Mesendoderm (in vitro differentiated cells): ENCODE results near the gene TPO.

Experiments
- DNase-seq: peaks from one replicate; pipeline ENCODE4 v3.0.0; 2013
- H2AK5ac ChIP-seq: 2 replicates; pipeline ENCODE4 v1.6.1; 2013; ENCODE audit warnings: low read length, inconsistent platforms
- H2BK120ac ChIP-seq: 2 replicates; pipeline ENCODE4 v1.6.1; 2013; ENCODE audit warnings: low read depth, mild to moderate bottlenecking, low read length, moderate library complexity, mixed read lengths
- H2BK15ac ChIP-seq: replicated peaks from 2 replicates; pipeline ENCODE4 v1.6.1; 2013; ENCODE audit warnings: low read depth, mild to moderate bottlenecking, moderate library complexity
- H2BK5ac ChIP-seq: 2 replicates; pipeline ENCODE4 v1.6.1; 2013; ENCODE audit warnings: low read length, inconsistent platforms
- H3K18ac ChIP-seq: 2 replicates; pipeline ENCODE4 v1.6.1; 2013; ENCODE audit warnings: mild to moderate bottlenecking, low read length, mixed read lengths
- H3K23ac ChIP-seq: one replicate; pipeline ENCODE4 v1.6.1; 2013; ENCODE audit warnings: low read length
- H3K27ac ChIP-seq: 2 replicates; pipeline ENCODE4 v1.5.1; 2013; ENCODE audit warnings: low read depth, mild to moderate bottlenecking, inconsistent platforms, low read length, moderate library complexity
- H3K27me3 ChIP-seq: 2 replicates; pipeline ENCODE4 v1.6.1; 2013; ENCODE audit warnings: low read length, control low read depth, mild to moderate bottlenecking, inconsistent platforms; ENCODE audit not compliant: insufficient read depth, poor library complexity
- H3K36me3 ChIP-seq: 2 replicates; pipeline ENCODE4 v1.6.1; 2013; ENCODE audit warnings: low read length, inconsistent platforms; ENCODE audit not compliant: control insufficient read depth, insufficient read depth
- H3K4ac ChIP-seq: one replicate; pipeline ENCODE4 v1.6.1; 2013; ENCODE audit warnings: low read depth, mild to moderate bottlenecking, low read length, moderate library complexity
- H3K4me1 ChIP-seq: 2 replicates; pipeline ENCODE4 v1.6.1; 2013; ENCODE audit warnings: low read depth, low read length, inconsistent platforms; ENCODE audit not compliant: control insufficient read depth
- H3K4me2 ChIP-seq: 2 replicates; pipeline ENCODE4 v1.6.1; 2013; ENCODE audit warnings: low read length
- H3K4me3 ChIP-seq: 2 replicates; pipeline ENCODE4 v1.5.1; 2013; ENCODE audit warnings: mild to moderate bottlenecking, low read length
- H3K56ac ChIP-seq: one replicate; pipeline ENCODE4 v1.6.1; 2013; ENCODE audit warnings: low read length
- H3K79me1 ChIP-seq: 2 replicates; pipeline ENCODE4 v1.6.1; 2013; ENCODE audit warnings: low read length, inconsistent platforms
- H3K79me2 ChIP-seq: 2 replicates; pipeline ENCODE4 v1.6.1; 2013; ENCODE audit warnings: mild to moderate bottlenecking, low read length; ENCODE audit not compliant: control insufficient read depth, insufficient read depth
- H3K9ac ChIP-seq: 2 replicates; pipeline ENCODE4 v1.6.1; 2013; ENCODE audit warnings: low read length, inconsistent platforms
- H4K5ac ChIP-seq: one replicate; pipeline ENCODE4 v1.6.1; 2013; ENCODE audit warnings: low read length
- H4K8ac ChIP-seq: one replicate; pipeline ENCODE4 v1.6.1; 2013; ENCODE audit warnings: low read depth, mild to moderate bottlenecking, control low read depth, low read length, moderate library complexity
- WGBS: extraction: QIAGEN DNeasy Blood & Tissue Kit; methylation state at CpG from one replicate; pipeline ENCODE4 v1.1.7; 2013; ENCODE audit warnings: low lambda C conversion rate, missing lambda C conversion rate; ENCODE audit not compliant: insufficient coverage; ENCODE audit errors: extremely low coverage; 5-methylcytosine and 5-hydroxymethylcytosine counted together

TPO gene

GRCh38 chr2:1553671-1554295 lies 140.5 kb downstream of the TPO start:
- no peak overlapping the region for H2AK5ac ChIP-seq
- no peak overlapping the region for H2BK120ac ChIP-seq
- no peak overlapping the region for H3K27ac ChIP-seq
- peak; percentile 90 for DNase-seq
- H3K9ac ChIP-seq = no peak overlapping the region
- no peaks in the 10 kb centered on the region for H3K27me3 ChIP-seq
- H3K18ac ChIP-seq = no peak overlapping the region
- H3K4me1 ChIP-seq = no peaks in the 10 kb centered on the region
- no peak overlapping the region for H3K4me2 ChIP-seq
- no peak overlapping the region for H4K8ac ChIP-seq
- H4K5ac ChIP-seq = no peak overlapping the region
- H2BK5ac ChIP-seq = no peak overlapping the region
- no peaks in the 10 kb centered on the region for H3K36me3 ChIP-seq
- H3K4ac ChIP-seq = no peak overlapping the region
- no peak overlapping the region for H2BK15ac ChIP-seq
- H3K79me2 ChIP-seq = no peaks in the 10 kb centered on the region
- H3K23ac ChIP-seq = no peak overlapping the region
- H3K56ac ChIP-seq = no peak overlapping the region
- H3K4me3 ChIP-seq = no peak overlapping the region
- no peaks in the 10 kb centered on the region for H3K79me1 ChIP-seq
- WGBS = no CpG with 5 or more reads among the region's 9 CpGs

DNA sequence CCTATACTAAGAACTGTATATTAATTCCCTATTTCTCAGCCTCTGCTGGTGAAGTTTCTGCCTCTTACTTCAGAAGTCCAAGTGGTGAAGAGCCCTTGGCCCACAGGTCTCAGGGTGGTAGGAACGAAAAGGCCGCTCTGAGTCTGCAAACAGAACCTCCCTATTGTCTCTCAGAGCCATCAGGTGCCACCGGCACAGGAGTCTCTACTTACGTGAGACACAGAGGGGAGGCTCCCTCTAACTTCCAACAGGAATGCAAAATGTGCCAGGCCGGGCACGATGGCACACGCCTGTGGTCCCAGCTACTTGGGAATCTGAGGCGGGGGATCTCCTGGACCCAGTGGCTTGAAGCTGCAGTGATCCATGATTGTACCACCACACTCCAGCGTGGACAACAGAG lies 143.0 kb downstream of the TPO start:
- DNase-seq = no peak
- no peak overlapping the region for H3K9ac ChIP-seq
- no peaks in the 10 kb centered on the region for H3K4me1 ChIP-seq
- no peak overlapping the region for H4K8ac ChIP-seq
- no peak overlapping the region for H3K18ac ChIP-seq
- H2BK5ac ChIP-seq = no peak overlapping the region
- no peak overlapping the region for H3K4ac ChIP-seq
- no peak overlapping the region for H3K4me3 ChIP-seq
- no CpG with 5 or more reads among the region's 9 CpGs for WGBS
- H3K36me3 ChIP-seq = no peaks in the 10 kb centered on the region
- H3K56ac ChIP-seq = no peak overlapping the region
- H2BK120ac ChIP-seq = no peak overlapping the region
- H3K27me3 ChIP-seq = no peaks in the 10 kb centered on the region
- H3K4me2 ChIP-seq = no peak overlapping the region
- no peak overlapping the region for H4K5ac ChIP-seq
- no peak overlapping the region for H2BK15ac ChIP-seq
- no peak overlapping the region for H3K27ac ChIP-seq
- H2AK5ac ChIP-seq = no peak overlapping the region
- H3K79me2 ChIP-seq = no peaks in the 10 kb centered on the region
- H3K79me1 ChIP-seq = no peaks in the 10 kb centered on the region
- no peak overlapping the region for H3K23ac ChIP-seq

DNA sequence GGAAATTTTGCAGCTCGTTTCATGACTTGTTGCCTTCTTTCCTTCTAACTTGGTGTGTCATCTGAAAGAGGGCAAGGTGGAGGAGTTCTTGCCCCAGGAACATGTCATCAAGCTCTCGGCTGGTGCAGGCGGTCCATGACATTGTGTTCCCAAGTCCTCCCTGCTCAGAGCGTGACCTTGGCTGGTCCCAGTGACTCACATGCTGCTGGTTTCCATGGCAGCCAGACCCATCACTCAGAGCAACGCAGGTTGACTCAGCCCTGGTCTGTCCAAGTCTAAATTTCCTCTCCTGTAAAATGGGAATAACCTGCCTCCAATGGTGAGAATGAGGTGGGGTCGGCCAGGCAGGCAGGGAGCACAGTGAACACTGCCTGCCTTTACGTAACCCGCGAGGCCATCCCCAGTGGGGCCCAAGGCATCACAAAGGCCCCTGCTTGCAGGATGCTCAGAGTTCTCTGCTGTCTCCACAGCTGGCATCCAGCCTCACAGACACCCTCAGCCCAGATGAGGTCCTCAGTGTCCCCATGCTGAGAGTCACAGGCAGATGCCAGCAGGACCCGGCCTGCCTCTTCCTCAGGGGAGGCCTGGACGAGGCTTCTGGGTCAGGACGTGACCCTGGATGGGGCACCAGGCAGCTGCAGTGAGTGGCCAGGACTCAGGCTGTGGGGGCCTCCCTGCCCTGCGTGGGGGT lies 143.7 kb downstream of the TPO start:
- no peaks in the 10 kb centered on the region for H3K4me1 ChIP-seq
- H3K18ac ChIP-seq = no peak overlapping the region
- no peak overlapping the region for H2AK5ac ChIP-seq
- H2BK15ac ChIP-seq = no peak overlapping the region
- DNase-seq = peak; percentile 57
- WGBS = no CpG with 5 or more reads among the region's 13 CpGs
- H2BK120ac ChIP-seq = no peak overlapping the region
- no peak overlapping the region for H4K5ac ChIP-seq
- H3K4ac ChIP-seq = no peak overlapping the region
- H3K79me1 ChIP-seq = no peaks in the 10 kb centered on the region
- no peak overlapping the region for H4K8ac ChIP-seq
- no peak overlapping the region for H3K56ac ChIP-seq
- H3K4me2 ChIP-seq = no peak overlapping the region
- no peaks in the 10 kb centered on the region for H3K79me2 ChIP-seq
- no peaks in the 10 kb centered on the region for H3K27me3 ChIP-seq
- no peak overlapping the region for H3K23ac ChIP-seq
- no peak overlapping the region for H3K27ac ChIP-seq
- H3K36me3 ChIP-seq = no peaks in the 10 kb centered on the region
- no peak overlapping the region for H2BK5ac ChIP-seq
- H3K4me3 ChIP-seq = no peak overlapping the region
- H3K9ac ChIP-seq = no peak overlapping the region

GRCh38 chr2:1557467-1557820 lies 144.2 kb downstream of the TPO start:
- Histone ChIP-seq H2AK5ac (no peak overlapping the region), H4K8ac (no peak overlapping the region), H3K18ac (no peak overlapping the region), H3K56ac (no peak overlapping the region), H3K4me1 (no peaks in the 10 kb centered on the region), H2BK120ac (no peak overlapping the region), H3K4me2 (no peak overlapping the region), H2BK15ac (no peak overlapping the region), H3K79me2 (no peaks in the 10 kb centered on the region), H3K79me1 (no peaks in the 10 kb centered on the region), H3K23ac (no peak overlapping the region), H3K27ac (no peak overlapping the region), H4K5ac (no peak overlapping the region), H3K27me3 (no peaks in the 10 kb centered on the region), H3K4ac (no peak overlapping the region), H3K4me3 (no peak overlapping the region), H3K36me3 (no peaks in the 10 kb centered on the region), H2BK5ac (no peak overlapping the region), H3K9ac (no peak overlapping the region)
- WGBS = no CpG with 5 or more reads among the region's 11 CpGs
- no peak for DNase-seq

DNA sequence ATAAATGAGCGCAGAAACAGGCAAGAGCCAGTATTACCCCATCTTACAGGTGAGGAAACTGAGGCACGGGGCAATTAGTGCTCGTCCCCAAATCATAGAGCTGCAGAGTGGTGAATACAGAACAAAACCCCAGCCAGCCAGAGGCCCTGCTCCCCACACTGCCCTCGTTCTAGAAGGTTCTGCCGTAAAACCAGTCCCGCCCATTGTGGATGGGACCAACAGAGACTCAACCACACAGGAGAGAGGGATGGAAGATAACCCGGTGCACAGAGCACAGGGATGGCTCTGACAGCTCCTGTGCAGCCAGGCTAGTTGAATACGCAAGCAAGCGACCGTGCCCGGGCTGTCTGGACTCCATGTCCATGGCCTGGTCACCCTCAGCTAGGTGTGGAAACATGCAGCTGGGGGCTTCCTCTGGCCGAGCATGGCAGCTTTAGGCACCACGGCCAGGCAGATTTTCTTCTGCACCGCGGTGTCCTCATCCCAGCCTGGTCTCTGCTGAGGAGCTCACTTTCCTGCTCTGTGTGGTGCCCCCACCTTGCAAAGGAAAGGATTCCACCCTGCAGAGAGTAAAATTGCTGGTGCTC lies 146.4 kb downstream of the TPO start:
- no peak overlapping the region for H2AK5ac ChIP-seq
- no peaks in the 10 kb centered on the region for H3K79me2 ChIP-seq
- H2BK5ac ChIP-seq = no peak overlapping the region
- no peaks in the 10 kb centered on the region for H3K36me3 ChIP-seq
- H3K79me1 ChIP-seq = no peaks in the 10 kb centered on the region
- no peaks in the 10 kb centered on the region for H3K4me1 ChIP-seq
- no peak overlapping the region for H3K4me3 ChIP-seq
- no CpG with 5 or more reads among the region's 15 CpGs for WGBS
- no peak overlapping the region for H3K4me2 ChIP-seq
- H3K56ac ChIP-seq = no peak overlapping the region
- H3K27me3 ChIP-seq = no peaks in the 10 kb centered on the region
- no peak overlapping the region for H3K23ac ChIP-seq
- H2BK120ac ChIP-seq = no peak overlapping the region
- H3K9ac ChIP-seq = no peak overlapping the region
- no peak overlapping the region for H3K27ac ChIP-seq
- H4K8ac ChIP-seq = no peak overlapping the region
- H2BK15ac ChIP-seq = no peak overlapping the region
- no peak overlapping the region for H3K18ac ChIP-seq
- no peak overlapping the region for H4K5ac ChIP-seq
- no peak for DNase-seq
- no peak overlapping the region for H3K4ac ChIP-seq
